Natural killer cell (primary cell): Measurements from ENCODE around the gene CUEDC1. TPM values are rescaled to one million over a fixed set of nuclear protein-coding genes. Genes with fewer than 3 reads are reported as not detected.
A peak's percentile ranks its signal among the peaks of the same experiment; 100 is the strongest.

Experiments
- ATAC-seq, 3 donors: fragments of 150-1000 bp in 2 of 3; fragments of 200-7000 bp in 1 of 3; cut with Tn5 transposase; 1 replicate in 1 of 3; 2 replicates in 2 of 3; pipeline ENCODE4 v1.10.0; 2021; ENCODE audit warnings: mild to moderate bottlenecking in 2 of 3, moderate library complexity in 2 of 3
- DNase-seq, 2 donors: peaks; one replicate each; pipeline versions ENCODE4 v3.0.0 to v3.0.0-alpha.2; 2013 to 2021; ENCODE audit warnings: mixed read lengths in 1 of 2
- H3K27ac ChIP-seq: one replicate; pipeline ENCODE4 v1.5.1; 2013; ENCODE audit warnings: mild to moderate bottlenecking, low read length
- H3K27me3 ChIP-seq: one replicate; pipeline ENCODE4 v1.6.1; 2013; ENCODE audit warnings: low read length; ENCODE audit not compliant: control insufficient read depth, insufficient read depth
- H3K36me3 ChIP-seq: one replicate; pipeline ENCODE4 v1.6.1; 2013; ENCODE audit warnings: low read length; ENCODE audit not compliant: control insufficient read depth, insufficient read depth
- H3K4me1 ChIP-seq: one replicate; pipeline ENCODE4 v1.6.1; 2013; ENCODE audit warnings: low read length; ENCODE audit not compliant: control insufficient read depth, insufficient read depth
- H3K4me3 ChIP-seq: one replicate; pipeline ENCODE4 v1.5.1; 2013; ENCODE audit warnings: low read length
- H3K9me3 ChIP-seq: one replicate; pipeline ENCODE4 v1.6.1; 2013; ENCODE audit warnings: low read length; ENCODE audit not compliant: control insufficient read depth, insufficient read depth
- H3K27ac Mint-ChIP-seq, 2 donors: one replicate each; pipeline ENCODE4 v1.8.0; 2022; ENCODE audit warnings: mild to moderate bottlenecking in 2 of 2, mixed read lengths in 2 of 2, moderate library complexity in 1 of 2
- H3K27me3 Mint-ChIP-seq, 2 donors: one replicate each; pipeline ENCODE4 v1.8.0; 2022; ENCODE audit warnings: low read depth in 2 of 2, mixed read lengths in 2 of 2
- H3K36me3 Mint-ChIP-seq: one replicate; pipeline ENCODE4 v1.8.0; 2022; ENCODE audit warnings: mixed read lengths
- H3K4me1 Mint-ChIP-seq, 2 donors: one replicate each; pipeline ENCODE4 v1.8.0; 2022; ENCODE audit warnings: mixed read lengths in 2 of 2
- H3K4me3 Mint-ChIP-seq: one replicate; pipeline ENCODE4 v1.8.0; 2022; ENCODE audit warnings: mild to moderate bottlenecking, moderate library complexity, mixed read lengths
- H3K9me3 Mint-ChIP-seq, 2 donors: one replicate each; pipeline ENCODE4 v1.8.0; 2022; ENCODE audit warnings: mixed read lengths in 2 of 2
- WGBS: methylation state at CpG from one replicate; pipeline ENCODE4 v1.1.7; 2013; ENCODE audit warnings: missing lambda C conversion rate; ENCODE audit not compliant: insufficient coverage; 5-methylcytosine and 5-hydroxymethylcytosine counted together
- intact Hi-C: fragments of 100-400 bp; cut with micrococcal nuclease; formaldehyde crosslinking; loops from one replicate; pipeline ENCODE4 v1.14.2; 2022
- total RNA-seq, 4 donors: library from RNA; stranded (reverse); fragments of 120-200 nt in 1 of 4; gene quantifications; one replicate each; pipeline versions ENCODE4 v1.2.3 to v1.2.4, GENCODE V29; 2013 to 2022
- TF ChIP-seq, protein P1 (sequence below): fragments of 200-600 bp; IDR thresholded peaks from one replicate; pipeline ENCODE4 v1.8.0; 2022; ENCODE audit warnings: antibody characterized with exemption

The CUEDC1 gene
- total RNA-seq, 3 donors from 2014 or later (not counting 1 experiment from before 2014, with no cell fraction given) = 1.5 to 3.7 (median 2.6) TPM

DNA sequence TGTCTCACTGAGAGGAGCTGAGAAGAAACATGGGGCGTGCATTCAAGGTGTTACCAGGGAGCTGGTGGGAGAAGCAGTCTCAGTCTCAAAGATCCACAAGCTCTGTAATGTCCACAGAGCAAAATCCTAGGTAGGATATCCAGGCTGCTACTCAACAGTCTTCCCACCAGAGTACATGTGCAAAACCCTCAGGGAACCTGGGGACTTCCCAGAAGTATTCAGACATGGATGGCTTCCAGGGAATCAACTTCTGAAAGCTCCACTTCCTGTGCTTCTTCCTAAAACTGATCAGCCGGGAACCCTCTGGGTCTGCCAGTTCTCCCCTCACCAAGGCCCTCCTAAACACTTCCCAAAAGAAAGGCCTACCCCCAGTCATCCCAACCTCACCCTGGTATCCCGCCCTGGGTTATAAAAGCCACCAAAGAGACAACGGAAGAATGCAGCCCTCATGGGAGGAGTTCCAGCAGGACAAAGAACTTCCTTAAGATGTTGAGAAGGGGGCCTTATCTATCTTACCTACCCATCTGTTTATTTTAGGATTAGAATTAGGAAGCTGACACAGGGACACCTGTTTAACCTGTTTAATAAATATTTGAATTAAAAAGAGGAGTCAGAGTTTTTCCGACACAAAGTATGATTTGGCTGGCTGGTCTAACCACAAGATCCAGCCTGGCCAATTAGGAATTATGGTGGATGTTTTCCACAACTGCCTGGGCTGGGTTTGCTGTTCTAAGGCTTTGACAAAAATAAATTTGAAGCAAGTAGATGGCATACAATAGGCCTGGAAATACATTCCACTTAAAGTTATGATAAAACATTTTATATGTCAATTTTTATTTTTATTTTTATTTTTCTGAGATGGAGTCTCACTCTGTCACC, 37.0 kb downstream of the CUEDC1 start:
- DNase-seq = no peak
- H3K36me3 ChIP-seq = no peaks in the 10 kb centered on the region
- peaks cover 3% of the 10 kb centered on the region for H3K4me1 ChIP-seq
- no peaks in the 10 kb centered on the region for H3K9me3 Mint-ChIP-seq
- peaks cover 4 to 11% of the 10 kb centered on the region in 2 donors for H3K27me3 Mint-ChIP-seq
- H3K9me3 ChIP-seq = peaks cover 2% of the 10 kb centered on the region
- no peaks in the 10 kb centered on the region for H3K27me3 ChIP-seq
- no peak overlapping the region for H3K4me3 ChIP-seq
- H3K4me1 Mint-ChIP-seq = peaks cover 3 to 9% of the 10 kb centered on the region in 2 donors
- TF ChIP-seq, protein P1, sequence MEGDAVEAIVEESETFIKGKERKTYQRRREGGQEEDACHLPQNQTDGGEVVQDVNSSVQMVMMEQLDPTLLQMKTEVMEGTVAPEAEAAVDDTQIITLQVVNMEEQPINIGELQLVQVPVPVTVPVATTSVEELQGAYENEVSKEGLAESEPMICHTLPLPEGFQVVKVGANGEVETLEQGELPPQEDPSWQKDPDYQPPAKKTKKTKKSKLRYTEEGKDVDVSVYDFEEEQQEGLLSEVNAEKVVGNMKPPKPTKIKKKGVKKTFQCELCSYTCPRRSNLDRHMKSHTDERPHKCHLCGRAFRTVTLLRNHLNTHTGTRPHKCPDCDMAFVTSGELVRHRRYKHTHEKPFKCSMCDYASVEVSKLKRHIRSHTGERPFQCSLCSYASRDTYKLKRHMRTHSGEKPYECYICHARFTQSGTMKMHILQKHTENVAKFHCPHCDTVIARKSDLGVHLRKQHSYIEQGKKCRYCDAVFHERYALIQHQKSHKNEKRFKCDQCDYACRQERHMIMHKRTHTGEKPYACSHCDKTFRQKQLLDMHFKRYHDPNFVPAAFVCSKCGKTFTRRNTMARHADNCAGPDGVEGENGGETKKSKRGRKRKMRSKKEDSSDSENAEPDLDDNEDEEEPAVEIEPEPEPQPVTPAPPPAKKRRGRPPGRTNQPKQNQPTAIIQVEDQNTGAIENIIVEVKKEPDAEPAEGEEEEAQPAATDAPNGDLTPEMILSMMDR = no peak
- no peak overlapping the region for H3K27ac ChIP-seq
- H3K36me3 Mint-ChIP-seq = no peaks in the 10 kb centered on the region
- ATAC-seq = no peak
- WGBS = 93% methylated on average over 3 of the region's 5 CpGs
- no peak overlapping the region for H3K4me3 Mint-ChIP-seq
- H3K27ac Mint-ChIP-seq = no peak overlapping the region
- intact Hi-C loops = no loop called here

- H3K27me3 ChIP-seq = no peaks in the 10 kb centered on the region
- ATAC-seq (peak in 2 of 3 donors; percentile 44 to 63), DNase-seq (peak in 1 of 2 donors; percentile 63)
- WGBS = 78% methylated on average over 9 of the region's 9 CpGs
- intact Hi-C loops = loop anchor here (2.0 kb wide), 1 partner anchor 78 kb away; no protein-coding TSS in a partner anchor
- H3K36me3 Mint-ChIP-seq = no peaks in the 10 kb centered on the region
- H3K4me1 ChIP-seq = no peaks in the 10 kb centered on the region
- no peaks in the 10 kb centered on the region for H3K36me3 ChIP-seq
- no peak overlapping the region for H3K27ac Mint-ChIP-seq
- H3K4me3 ChIP-seq = no peak overlapping the region
- TF ChIP-seq, protein P1 = no peak
- H3K27me3 Mint-ChIP-seq = peaks cover 4 to 11% of the 10 kb centered on the region in 2 donors
- H3K4me3 Mint-ChIP-seq = no peak overlapping the region
- peaks cover 0 to under 1% of the 10 kb centered on the region in 2 donors for H3K4me1 Mint-ChIP-seq
- H3K9me3 ChIP-seq = no peaks in the 10 kb centered on the region
- H3K27ac ChIP-seq = no peak overlapping the region
- no peaks in the 10 kb centered on the region for H3K9me3 Mint-ChIP-seq
Observed at GRCh38 chr17:57916925-57917858, 38.0 kb downstream of the CUEDC1 start.

GRCh38 chr17:57915985-57916757, 39.0 kb downstream of the CUEDC1 start:
- H3K9me3 Mint-ChIP-seq = no peaks in the 10 kb centered on the region
- H3K4me3 Mint-ChIP-seq = no peak overlapping the region
- no peaks in the 10 kb centered on the region for H3K36me3 Mint-ChIP-seq
- no peaks in the 10 kb centered on the region for H3K27me3 ChIP-seq
- DNase-seq (no peak), ATAC-seq (no peak)
- 88% methylated on average over 18 of the region's 19 CpGs for WGBS
- H3K4me1 ChIP-seq = no peaks in the 10 kb centered on the region
- TF ChIP-seq, protein P1 = no peak
- no peak overlapping the region for H3K27ac Mint-ChIP-seq
- no peak overlapping the region for H3K27ac ChIP-seq
- H3K4me3 ChIP-seq = no peak overlapping the region
- H3K27me3 Mint-ChIP-seq = peaks cover 4 to 11% of the 10 kb centered on the region in 2 donors
- intact Hi-C loops = loop anchor here (2.0 kb wide), 1 partner anchor 79 kb away; no protein-coding TSS in a partner anchor
- no peaks in the 10 kb centered on the region for H3K36me3 ChIP-seq
- no peaks in the 10 kb centered on the region for H3K4me1 Mint-ChIP-seq
- H3K9me3 ChIP-seq = no peaks in the 10 kb centered on the region
